A549 (cell line): Measurements from ENCODE around the gene PACS1.

Source experiments
- BHLHE40 ChIP-seq: IDR thresholded peaks from 2 replicates; pipeline ENCODE4 v1.6.1; 2012; ENCODE audit warnings: low read depth, low read length, inconsistent platforms
- CEBPB ChIP-seq, 2 experiments: fragments of >200 bp in 1 of 2; sonication (Bioruptor Twin) in 1 of 2; formaldehyde crosslinking in 1 of 2; IDR thresholded peaks; 2 replicates each; pipeline ENCODE4 v1.6.1; 2012 to 2016
- CTCF ChIP-seq: fragments of >200 bp; sonication (Bioruptor Twin); formaldehyde crosslinking; IDR thresholded peaks from 3 replicates; pipeline ENCODE4 v1.5.1; 2016
- EP300 ChIP-seq, 2 experiments: fragments of >200 bp; sonication (Bioruptor Twin); formaldehyde crosslinking; IDR thresholded peaks; 2 replicates in 1 of 2; 3 replicates in 1 of 2; pipeline ENCODE4 v1.6.1; 2016 to 2017
- JUN ChIP-seq, 2 experiments: fragments of >200 bp; sonication (Bioruptor Twin); formaldehyde crosslinking; IDR thresholded peaks; 2 replicates in 1 of 2; 3 replicates in 1 of 2; pipeline ENCODE4 v1.6.1; 2016 to 2017
- MAZ ChIP-seq: fragments of 150-350 bp; IDR thresholded peaks from 2 replicates; pipeline ENCODE4 v1.6.1; 2014; ENCODE audit warnings: antibody characterized with exemption, low read depth, low read length, borderline replicate concordance
- PHF8 ChIP-seq: fragments of 200-600 bp; sonication (generic); IDR thresholded peaks from 2 replicates; pipeline ENCODE4 v1.6.1; 2016; ENCODE audit warnings: low read depth, mild to moderate bottlenecking, antibody characterized with exemption, moderate library complexity, borderline replicate concordance
- POLR2A ChIP-seq: IDR thresholded peaks from 2 replicates; pipeline ENCODE4 v1.6.1; 2012; ENCODE audit warnings: mild to moderate bottlenecking, low read length
- RFX5 ChIP-seq: fragments of 450-650 bp; IDR thresholded peaks from 2 replicates; pipeline ENCODE4 v1.7.1; 2014; ENCODE audit warnings: antibody characterized with exemption, mild to moderate bottlenecking, moderate library complexity
- SREBF2 ChIP-seq: fragments of 450-650 bp; IDR thresholded peaks from 2 replicates; pipeline ENCODE4 v1.6.1; 2014; ENCODE audit warnings: mild to moderate bottlenecking, moderate library complexity

DNA sequence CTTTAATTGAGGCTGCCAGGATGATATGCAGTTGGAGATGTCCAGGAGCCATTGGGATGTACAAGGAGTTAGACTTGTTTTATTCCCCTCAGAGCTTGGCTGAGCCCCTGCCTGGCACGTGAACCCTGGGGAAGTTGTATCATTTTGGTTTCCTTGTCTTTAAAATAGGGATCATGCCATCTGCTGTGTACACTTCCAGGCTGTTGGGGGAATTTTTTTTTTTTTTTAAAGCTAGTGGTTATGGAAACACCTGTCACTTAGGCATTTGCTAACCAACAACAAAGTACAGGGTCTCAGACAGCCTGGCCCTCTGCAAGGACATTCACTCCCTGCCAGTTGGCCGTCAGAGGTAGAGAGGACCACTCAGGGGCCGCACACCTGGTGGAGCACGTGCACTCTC, 189.9 kb downstream of the PACS1 start:
- TF ChIP-seq RFX5 (no peak), EP300 (IDR thresholded peaks at IDR 0.05) (no peak), SREBF2 (no peak), CTCF (no peak), POLR2A (no peak), CEBPB (IDR thresholded peaks at IDR 0.05) (no peak), JUN (IDR thresholded peaks at IDR 0.05) (no peak), PHF8 (no peak), BHLHE40 (no peak), MAZ (no peak)
